ENCODE data around the gene NME2. TPM values are rescaled to one million over a fixed set of nuclear protein-coding genes. Genes with fewer than 3 reads are reported as not detected.

The NME2 gene
- total RNA-seq (100 to 1,000 TPM; 306 to 366 TPM), polyA plus RNA-seq (100 to 1,000 TPM; 838 to 992 TPM)
- long read RNA-seq, donor 1, transcript NME2-205 (5 exons, 826 nt) = major isoform, 106 of 121 reads
- long read RNA-seq, donor 1, transcript NME2-202 (4 exons, 866 nt) = minor isoform, 6 of 121 reads
- long read RNA-seq, donor 1, partial matches to known transcripts = 0 of 121 reads
- long read RNA-seq, donor 1, other reads (novel, unspliced or antisense) = 3 of 121 reads
- long read RNA-seq, donor 2, transcript NME2-205 (5 exons, 826 nt) = major isoform, 68 of 75 reads
- long read RNA-seq, donor 2, partial matches to known transcripts = 0 of 75 reads
- long read RNA-seq, donor 2, other reads (novel, unspliced or antisense) = 0 of 75 reads

- 0% methylated on average over 37 to 98 of the region's 98 CpGs for WGBS, 2 donors
- Histone ChIP-seq H3K4me3 (ENCODE audit: low read length in 2 of 2) (peak within 1 kb of the TSS; percentile 57 to 66), H3K27me3 (ENCODE audit: control insufficient read depth in 1 of 2, insufficient read depth in 2 of 2, low read length in 1 of 2) (no peaks in the 10 kb centered on the region), H3K9me3 (ENCODE audit: control insufficient read depth, low read length) (no peaks in the 10 kb centered on the region), H3K27ac (ENCODE audit: low read depth in 1 of 2, low read length in 2 of 2) (peak within 1 kb of the TSS; percentile 40 to 83), H3K4me1 (ENCODE audit: control insufficient read depth in 1 of 2, insufficient read depth in 2 of 2, low read length in 2 of 2) (no peaks in the 10 kb centered on the region), H3K36me3 (ENCODE audit: control insufficient read depth in 1 of 2, insufficient read depth in 2 of 2, low read length in 1 of 2) (peaks cover 0 to 2% of the 10 kb centered on the region in 2 donors)
- peak; percentile 95 for ATAC-seq (ENCODE audit: low FRiP score)
- peak; percentile 95 to 96 for DNase-seq
- intact Hi-C loops (cut with DNase I) = loop anchor here in 1 of 2 donors (5.0 kb wide), 1 partner anchor 44 kb away; the partner anchor contains the start of gene SPAG9
These were observed at the start of gene NME2 for GRCh38 chr17:51166198-51166986. Gene NME2, plus strand, starts transcription at chr17:51166411. Its CDS starts 420 bp downstream, at chr17:51166831.

GRCh38 chr17:51118330-51119195, 47.6 kb upstream of the NME2 start:
- Histone ChIP-seq H3K27me3 (ENCODE audit: control insufficient read depth in 1 of 2, insufficient read depth in 2 of 2, low read length in 1 of 2) (no peaks in the 10 kb centered on the region), H3K27ac (ENCODE audit: low read depth in 1 of 2, low read length in 2 of 2) (no peak overlapping the region), H3K4me1 (ENCODE audit: control insufficient read depth in 1 of 2, insufficient read depth in 2 of 2, low read length in 2 of 2) (peaks cover 0 to 5% of the 10 kb centered on the region in 2 donors), H3K4me3 (ENCODE audit: low read length in 2 of 2) (peak overlapping the region in 1 of 2 donors; percentile 45), H3K36me3 (ENCODE audit: control insufficient read depth in 1 of 2, insufficient read depth in 2 of 2, low read length in 1 of 2) (no peaks in the 10 kb centered on the region), H3K9me3 (ENCODE audit: control insufficient read depth, low read length) (no peaks in the 10 kb centered on the region)
- DNase-seq = peak; percentile 44 to 51
- WGBS, 2 donors = 17 to 22% methylated on average over 14 of the region's 14 CpGs
- intact Hi-C loops (cut with DNase I) = no loop called here
- no peak for ATAC-seq (ENCODE audit: low FRiP score)

- peak overlapping the region; percentile 50 to 97 for H3K4me3 ChIP-seq (ENCODE audit: low read length in 2 of 2)
- no peaks in the 10 kb centered on the region for H3K36me3 ChIP-seq (ENCODE audit: control insufficient read depth in 1 of 2, insufficient read depth in 2 of 2, low read length in 1 of 2)
- peak overlapping the region; percentile 94 to 96 for H3K27ac ChIP-seq (ENCODE audit: low read depth in 1 of 2, low read length in 2 of 2)
- H3K4me1 ChIP-seq (ENCODE audit: control insufficient read depth in 1 of 2, insufficient read depth in 2 of 2, low read length in 2 of 2) = peaks cover 0 to 5% of the 10 kb centered on the region in 2 donors
- ATAC-seq (ENCODE audit: low FRiP score) (peak; percentile 4), DNase-seq (peak; percentile 63 to 85)
- WGBS, 2 donors = 1% methylated on average over 40 to 49 of the region's 49 CpGs
- no peaks in the 10 kb centered on the region for H3K27me3 ChIP-seq (ENCODE audit: control insufficient read depth in 1 of 2, insufficient read depth in 2 of 2, low read length in 1 of 2)
- intact Hi-C loops (cut with DNase I) = loop anchor here (2.0 to 5.0 kb wide), 2 partner anchors 33 to 48 kb away; partner anchors contain the start of genes NME1 (in 1 of the 2) and NME2 (in 1 of the 2)
- no peaks in the 10 kb centered on the region for H3K9me3 ChIP-seq (ENCODE audit: control insufficient read depth, low read length)
These were observed 46.5 kb upstream of the NME2 start for GRCh38 chr17:51119415-51120356.

- H3K9me3 ChIP-seq (ENCODE audit: control insufficient read depth, low read length) = no peaks in the 10 kb centered on the region
- intact Hi-C loops (cut with DNase I) = loop anchor here (2.0 to 5.0 kb wide), 2 partner anchors 32 to 47 kb away; partner anchors contain the start of genes NME1 (in 1 of the 2) and NME2 (in 1 of the 2)
- 0 to 1% methylated on average over 28 to 42 of the region's 42 CpGs for WGBS, 2 donors
- no peaks in the 10 kb centered on the region for H3K27me3 ChIP-seq (ENCODE audit: control insufficient read depth in 1 of 2, insufficient read depth in 2 of 2, low read length in 1 of 2)
- H3K27ac ChIP-seq (ENCODE audit: low read depth in 1 of 2, low read length in 2 of 2) = peak overlapping the region; percentile 94 to 96
- DNase-seq = no peak
- H3K36me3 ChIP-seq (ENCODE audit: control insufficient read depth in 1 of 2, insufficient read depth in 2 of 2, low read length in 1 of 2) = no peaks in the 10 kb centered on the region
- peak; percentile 9 for ATAC-seq (ENCODE audit: low FRiP score)
- peaks cover 0 to 5% of the 10 kb centered on the region in 2 donors for H3K4me1 ChIP-seq (ENCODE audit: control insufficient read depth in 1 of 2, insufficient read depth in 2 of 2, low read length in 2 of 2)
- H3K4me3 ChIP-seq (ENCODE audit: low read length in 2 of 2) = peak overlapping the region; percentile 50 to 97
These were observed 45.9 kb upstream of the NME2 start for GRCh38 chr17:51120357-51120738.

- ATAC-seq (ENCODE audit: low FRiP score) (peak; percentile 94), DNase-seq (peak; percentile 98 to 99)
- Histone ChIP-seq H3K4me1 (ENCODE audit: control insufficient read depth in 1 of 2, insufficient read depth in 2 of 2, low read length in 2 of 2) (peaks cover 0 to 5% of the 10 kb centered on the region in 2 donors), H3K4me3 (ENCODE audit: low read length in 2 of 2) (peak within 1 kb of the TSS; percentile 50 to 97), H3K27ac (ENCODE audit: low read depth in 1 of 2, low read length in 2 of 2) (peak within 1 kb of the TSS; percentile 94 to 100), H3K9me3 (ENCODE audit: control insufficient read depth, low read length) (no peaks in the 10 kb centered on the region), H3K27me3 (ENCODE audit: control insufficient read depth in 1 of 2, insufficient read depth in 2 of 2, low read length in 1 of 2) (no peaks in the 10 kb centered on the region), H3K36me3 (ENCODE audit: control insufficient read depth in 1 of 2, insufficient read depth in 2 of 2, low read length in 1 of 2) (no peaks in the 10 kb centered on the region)
- 1% methylated on average over 57 to 68 of the region's 68 CpGs for WGBS, 2 donors
- intact Hi-C loops (cut with DNase I) = loop anchor here (1.0 to 5.0 kb wide), 3 partner anchors 32 to 46 kb away; partner anchors contain the start of genes NME1 (in 2 of the 2) and NME2 (in 1 of the 2)
These were observed 45.2 kb upstream of the NME2 start, which contains the start of gene SPAG9 for GRCh38 chr17:51120739-51121619. Gene SPAG9, minus strand, starts transcription at chr17:51120868. Its CDS starts 212 bp downstream, at chr17:51120656.

- Histone ChIP-seq H3K4me1 (ENCODE audit: control insufficient read depth in 1 of 2, insufficient read depth in 2 of 2, low read length in 2 of 2) (peaks cover 0 to 5% of the 10 kb centered on the region in 2 donors), H3K27ac (ENCODE audit: low read depth in 1 of 2, low read length in 2 of 2) (peak overlapping the region; percentile 93 to 100), H3K36me3 (ENCODE audit: control insufficient read depth in 1 of 2, insufficient read depth in 2 of 2, low read length in 1 of 2) (no peaks in the 10 kb centered on the region), H3K9me3 (ENCODE audit: control insufficient read depth, low read length) (no peaks in the 10 kb centered on the region), H3K27me3 (ENCODE audit: control insufficient read depth in 1 of 2, insufficient read depth in 2 of 2, low read length in 1 of 2) (no peaks in the 10 kb centered on the region), H3K4me3 (ENCODE audit: low read length in 2 of 2) (peak overlapping the region; percentile 43 to 89)
- 14% methylated on average over 23 of the region's 23 CpGs for WGBS, 2 donors
- intact Hi-C loops (cut with DNase I) = loop anchor here (1.0 to 5.0 kb wide), 3 partner anchors 31 to 45 kb away; partner anchors contain the start of genes NME1 (in 2 of the 2) and NME2 (in 1 of the 2)
- ATAC-seq (ENCODE audit: low FRiP score) = peak; percentile 89
- DNase-seq = peak; percentile 94
These were observed 44.4 kb upstream of the NME2 start for GRCh38 chr17:51121620-51122472.

All from aorta (tissue), 5 donors.